ENCODE measurements around the gene ARF1.

Gene ARF1

GRCh38 chr1:228071839-228072657 lies 10.5 kb upstream of the ARF1 start:
- DNase-seq (ENCODE audit: low spot score): no peak

DNA sequence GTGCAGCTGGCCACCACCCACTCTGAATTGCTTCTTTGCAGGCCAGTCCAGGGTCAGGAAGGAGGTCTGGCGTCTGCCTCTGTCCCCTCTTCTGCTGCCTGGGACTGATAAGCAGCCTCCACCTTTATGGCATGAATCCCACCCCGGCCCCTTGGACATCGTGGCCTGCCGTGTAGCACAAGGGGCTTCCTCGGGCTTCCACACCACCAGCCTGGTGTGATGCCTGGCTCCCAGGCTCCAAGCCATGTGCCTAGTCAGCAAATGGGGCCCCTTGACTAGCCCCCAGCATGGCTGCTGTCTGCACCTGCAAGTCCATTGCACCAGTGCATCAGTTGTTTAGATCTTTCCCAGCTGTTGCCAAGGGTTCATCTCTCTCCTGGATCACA lies 9.9 kb upstream of the ARF1 start:
- no peak for DNase-seq (ENCODE audit: low spot score)

- DNase-seq (ENCODE audit: low spot score): no peak
Measured at GRCh38 chr1:228073061-228073856, 9.2 kb upstream of the ARF1 start.

DNA sequence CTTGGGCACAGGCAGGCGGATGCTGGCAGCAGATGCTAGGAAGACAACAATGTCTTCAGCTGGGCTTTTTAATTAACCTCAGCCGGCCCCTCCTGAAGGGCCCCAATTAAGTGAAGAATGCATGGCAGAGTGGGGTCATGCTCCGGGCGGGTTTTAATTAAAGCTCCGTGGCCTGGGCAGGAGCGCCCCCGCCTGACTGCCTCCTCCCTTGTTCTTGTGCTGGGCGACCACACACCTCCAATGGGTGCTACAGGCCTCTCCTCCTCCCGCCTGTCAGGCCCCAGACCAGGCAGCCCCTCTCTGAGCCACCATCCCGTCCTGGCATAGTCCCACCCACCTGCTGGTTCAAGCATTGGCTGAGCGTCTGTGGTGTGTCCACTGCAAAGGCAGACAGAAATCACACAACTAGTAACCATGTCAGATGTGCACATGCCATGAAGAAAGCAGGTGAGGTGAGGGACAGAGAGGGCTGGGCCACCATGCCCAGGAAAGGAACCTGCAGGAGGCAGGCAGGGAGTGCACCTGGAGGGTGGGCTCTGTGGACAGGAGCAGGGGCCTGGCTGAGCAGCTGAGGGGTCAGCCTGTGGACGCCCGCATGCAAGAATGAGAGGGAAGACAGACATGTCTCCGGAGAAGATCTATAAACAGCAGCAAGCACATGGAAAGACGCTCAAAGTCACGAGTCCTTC lies 8.5 kb upstream of the ARF1 start:
- DNase-seq (ENCODE audit: low spot score): no peak

DNA sequence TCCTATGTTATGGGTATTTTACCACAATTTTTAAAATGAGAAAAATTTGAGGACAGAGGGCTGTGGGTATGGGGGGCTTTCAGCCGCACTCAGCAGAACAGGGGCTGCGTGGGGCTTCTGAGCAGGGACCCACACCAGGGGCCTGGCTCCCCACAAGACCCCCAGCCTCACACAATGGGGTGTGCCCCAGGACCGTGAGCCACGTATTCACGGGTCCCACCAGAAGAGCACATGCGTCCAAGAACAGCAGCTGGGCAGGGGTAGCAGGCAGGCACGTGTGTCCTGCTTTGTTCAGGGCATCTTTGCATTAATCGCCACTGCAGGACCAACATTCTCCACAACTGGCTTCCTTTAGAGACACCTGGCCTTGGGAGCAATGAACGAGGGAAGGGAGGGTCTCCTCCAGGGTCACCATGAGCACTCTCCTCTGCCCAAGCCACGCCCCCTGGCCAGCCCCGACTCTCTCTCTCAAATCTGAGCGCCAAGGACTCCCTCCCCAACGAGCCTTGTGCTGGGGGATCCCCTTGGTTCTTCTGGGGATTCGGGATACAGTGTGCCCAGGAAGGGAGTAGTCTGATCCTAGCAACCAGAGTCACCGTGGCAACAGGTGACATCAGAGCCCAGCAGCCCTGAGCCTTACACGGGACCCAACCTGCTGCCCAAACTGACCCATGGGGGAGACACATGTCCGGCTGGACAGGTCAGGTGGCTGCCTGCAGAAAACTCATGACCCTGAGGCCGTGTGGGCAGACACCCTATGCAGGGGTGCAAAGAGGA lies 7.4 kb upstream of the ARF1 start:
- no peak for DNase-seq (ENCODE audit: low spot score)

DNA sequence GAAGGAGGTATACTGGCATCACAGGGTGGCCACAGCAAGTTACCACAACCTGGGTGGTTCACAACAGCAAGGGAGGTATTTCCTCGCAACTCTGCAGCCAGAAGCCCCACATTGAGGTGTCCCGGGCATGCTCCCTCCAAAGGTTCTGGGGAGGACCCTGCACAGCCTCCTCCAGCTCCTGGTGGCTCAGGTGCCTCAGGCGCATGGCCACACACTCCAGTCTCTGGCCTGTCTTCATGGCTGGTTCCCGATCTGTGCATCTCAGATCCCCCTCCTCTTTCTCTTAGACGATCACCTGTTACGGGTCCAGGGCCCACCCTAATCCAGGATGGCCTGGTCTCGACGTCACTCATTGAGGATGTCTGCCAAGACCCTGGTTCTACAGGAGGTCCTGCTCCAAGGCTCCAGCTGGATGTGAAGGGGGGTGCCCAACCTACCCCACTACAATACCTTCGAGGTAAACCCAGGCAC lies 6.7 kb upstream of the ARF1 start:
- no peak for DNase-seq (ENCODE audit: low spot score)

- no peak for DNase-seq (ENCODE audit: low spot score)
Measured at GRCh38 chr1:228076796-228077430, 5.6 kb upstream of the ARF1 start.

DNA sequence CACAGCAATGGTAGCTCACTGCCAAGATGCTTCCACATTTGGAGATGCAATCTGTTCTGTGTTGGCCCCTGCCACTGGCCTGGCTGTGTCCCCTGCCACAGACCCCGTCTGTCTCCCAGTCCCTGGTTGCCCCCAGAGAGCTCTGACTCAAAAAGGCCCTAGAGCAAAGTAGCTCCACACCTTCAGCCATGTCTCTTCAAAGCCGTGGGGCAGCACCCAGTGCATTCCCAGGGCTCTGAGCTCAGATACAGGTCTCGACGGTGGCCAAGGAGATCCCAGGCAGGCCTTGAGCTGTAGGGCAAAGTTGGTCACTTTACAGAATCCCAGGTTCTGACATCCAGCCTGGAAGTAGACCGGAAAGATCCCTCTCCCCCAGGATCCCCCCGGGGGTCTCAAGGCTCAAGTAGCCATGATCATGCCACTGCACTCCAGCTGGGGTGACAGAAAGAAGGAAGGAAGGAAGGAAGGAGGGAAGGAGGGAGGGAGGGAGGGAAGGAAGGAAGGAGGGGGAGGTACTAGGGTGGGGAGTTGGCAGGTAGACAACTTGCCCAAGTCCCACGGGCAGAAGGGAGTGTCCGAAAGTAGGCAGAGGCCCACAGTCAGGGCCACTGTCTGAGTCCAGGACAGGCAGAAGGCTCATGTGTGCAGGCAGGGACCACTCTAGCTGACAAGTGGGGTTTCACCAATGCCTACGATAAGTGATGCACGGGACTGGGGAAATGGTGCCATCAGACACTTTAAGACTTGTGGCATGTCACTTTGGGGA lies 4.8 kb upstream of the ARF1 start:
- DNase-seq (ENCODE audit: low spot score): no peak

DNA sequence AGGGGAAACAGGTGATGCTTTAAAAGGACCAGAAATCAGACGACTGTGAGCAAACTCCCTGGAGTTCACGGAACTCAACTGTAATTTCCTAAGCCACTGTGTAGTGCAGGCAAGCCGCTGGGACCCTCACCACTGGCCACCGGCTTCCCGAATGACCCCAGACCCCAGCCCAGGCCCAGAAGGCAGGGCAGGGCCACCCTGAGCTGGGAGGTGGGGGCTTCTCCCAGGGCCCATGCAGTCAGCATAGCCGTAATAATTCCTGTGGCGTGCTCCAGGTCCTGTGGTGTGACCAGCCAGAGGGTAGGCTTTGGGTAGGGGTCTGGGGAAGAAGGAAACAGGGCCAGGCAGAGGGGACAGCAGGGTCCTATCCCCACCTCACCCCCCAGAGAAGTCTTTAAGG lies 3.5 kb upstream of the ARF1 start:
- no peak for DNase-seq (ENCODE audit: low spot score)

GRCh38 chr1:228079601-228080263 lies 2.8 kb upstream of the ARF1 start:
- no peak for DNase-seq (ENCODE audit: low spot score)

- DNase-seq (ENCODE audit: low spot score): no peak
Measured at GRCh38 chr1:228081144-228081543, 1.4 kb upstream of the ARF1 start.

- DNase-seq (ENCODE audit: low spot score): no peak
Measured at GRCh38 chr1:228081578-228082213, 812 bp upstream of the ARF1 start.

GRCh38 chr1:228082918-228083870 lies 686 bp downstream of the ARF1 start:
- no peak for DNase-seq (ENCODE audit: low spot score)

DNA sequence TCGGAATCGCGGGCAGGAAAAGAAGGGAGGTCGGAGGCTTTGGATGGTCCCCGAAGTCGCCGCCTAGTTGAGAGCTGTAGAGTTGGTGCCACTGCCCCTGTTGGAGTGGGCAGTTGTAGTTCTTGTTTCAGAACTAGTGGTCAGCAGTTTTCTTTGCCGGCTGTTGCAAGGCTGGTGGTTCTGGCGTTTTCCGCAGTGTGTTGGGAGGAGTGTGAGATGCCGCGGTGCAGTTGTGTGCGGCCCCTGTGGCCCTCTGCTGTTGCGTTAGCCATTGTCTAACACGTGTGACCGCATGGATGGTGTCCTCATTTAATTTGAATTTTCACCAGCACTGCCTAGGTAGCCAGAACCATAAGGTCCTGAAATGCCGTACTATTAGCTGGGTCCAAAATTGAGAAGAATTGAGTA lies 1.4 kb downstream of the ARF1 start:
- no peak for DNase-seq (ENCODE audit: low spot score)

- DNase-seq (ENCODE audit: low spot score): peak; percentile 58
Measured at GRCh38 chr1:228084325-228084724, 1.8 kb downstream of the ARF1 start.

GRCh38 chr1:228084797-228085196 lies 2.3 kb downstream of the ARF1 start:
- no peak for DNase-seq (ENCODE audit: low spot score)

GRCh38 chr1:228085287-228085951 lies 2.9 kb downstream of the ARF1 start:
- DNase-seq (ENCODE audit: low spot score): peak; percentile 69

GRCh38 chr1:228087771-228088251 lies 5.3 kb downstream of the ARF1 start:
- DNase-seq (ENCODE audit: low spot score): peak; percentile 79

All from AG08395 (cell line).